ENCODE measurements around the gene TRIO. TPM values are rescaled to one million over a fixed set of nuclear protein-coding genes. Genes with fewer than 3 reads are reported as not detected.

Gene TRIO
- total RNA-seq, 1 experiment from 2014 or later: 211 TPM

GRCh38 chr5:14135621-14136020 lies 7.5 kb upstream of the TRIO start:
- Histone ChIP-seq H3K4me1 (ENCODE audit: insufficient read depth, low read length) (no peaks in the 10 kb centered on the region), H3K27ac (ENCODE audit: low read length) (no peak overlapping the region), H3K4me3 (ENCODE audit: low read length) (no peak overlapping the region), H3K9me2 (replicated peaks; ENCODE audit: low read length) (no peaks in the 10 kb centered on the region), H3K9me3 (ENCODE audit: low read length) (no peaks in the 10 kb centered on the region), H3K9ac (ENCODE audit: low read length) (no peak overlapping the region), H3K27me3 (ENCODE audit: low read length) (no peaks in the 10 kb centered on the region), H3K4me2 (ENCODE audit: low read length) (no peak overlapping the region), H2AFZ (ENCODE audit: low read length) (no peak overlapping the region), H3F3A (ENCODE audit: low read length, unreplicated experiment) (no peaks in the 10 kb centered on the region), H3K36me3 (ENCODE audit: low read depth, low read length) (no peaks in the 10 kb centered on the region), H4K20me1 (ENCODE audit: low read length) (no peaks in the 10 kb centered on the region), H3K79me2 (ENCODE audit: low read length) (no peaks in the 10 kb centered on the region)
- DNase-seq (no peak), ATAC-seq (no peak)
- ChIA-PET POLR2A (ENCODE audit: unreplicated experiment) (no interaction called here), CTCF (no interaction called here)
- TF ChIP-seq EZH2phosphoT487 (IDR thresholded peaks at IDR 0.05; ENCODE audit: borderline replicate concordance, low read length) (no peak), CTCF (conservative IDR thresholded peaks at IDR 0.05; ENCODE audit: low read depth, low read length) (no peak), EZH2 (IDR thresholded peaks at IDR 0.05; ENCODE audit: low read length, unreplicated experiment) (no peak)
- intact Hi-C loops (cut with micrococcal nuclease): no loop called here
- no TSS peak for BruUV-seq (replicated peaks)

- H3K4me1 ChIP-seq (ENCODE audit: insufficient read depth, low read length): no peaks in the 10 kb centered on the region
- ChIA-PET CTCF (interaction anchor here (0.6 kb wide), 1 partner anchor 147 kb away, joined by 4 read pairs; no protein-coding TSS in a partner anchor), POLR2A (ENCODE audit: unreplicated experiment) (no interaction called here)
Measured at GRCh38 chr5:14136228-14136627, 6.9 kb upstream of the TRIO start.

More at GRCh38 chr5:14136228-14136627, 6.9 kb upstream of the TRIO start:
- Histone ChIP-seq H3K27ac (ENCODE audit: low read length) (no peak overlapping the region), H3K79me2 (ENCODE audit: low read length) (no peaks in the 10 kb centered on the region), H4K20me1 (ENCODE audit: low read length) (no peaks in the 10 kb centered on the region), H3K9ac (ENCODE audit: low read length) (no peak overlapping the region), H3K9me2 (replicated peaks; ENCODE audit: low read length) (no peaks in the 10 kb centered on the region), H3K36me3 (ENCODE audit: low read depth, low read length) (no peaks in the 10 kb centered on the region), H3K4me2 (ENCODE audit: low read length) (no peak overlapping the region), H3K4me3 (ENCODE audit: low read length) (no peak overlapping the region), H3F3A (ENCODE audit: low read length, unreplicated experiment) (no peaks in the 10 kb centered on the region), H2AFZ (ENCODE audit: low read length) (no peak overlapping the region), H3K9me3 (ENCODE audit: low read length) (no peaks in the 10 kb centered on the region), H3K27me3 (ENCODE audit: low read length) (no peaks in the 10 kb centered on the region)
- DNase-seq (no peak), ATAC-seq (no peak)
- no peak for TF ChIP-seq CTCF (conservative IDR thresholded peaks at IDR 0.05; ENCODE audit: low read depth, low read length)
- TF ChIP-seq EZH2 (IDR thresholded peaks at IDR 0.05; ENCODE audit: low read length, unreplicated experiment): no peak
- no peak for TF ChIP-seq EZH2phosphoT487 (IDR thresholded peaks at IDR 0.05; ENCODE audit: borderline replicate concordance, low read length)
- no TSS peak for BruUV-seq (replicated peaks)
- intact Hi-C loops (cut with micrococcal nuclease): no loop called here
